GM19238 (cell line): Measurements from ENCODE around the gene SLC10A2.
A peak's percentile ranks its signal among the peaks of the same experiment; 100 is the strongest.

Source experiments
- DNase-seq: peaks from one replicate; pipeline ENCODE4 v3.0.0; 2011; ENCODE audit warnings: low spot score; ENCODE audit not compliant: insufficient read length

The SLC10A2 gene

DNA sequence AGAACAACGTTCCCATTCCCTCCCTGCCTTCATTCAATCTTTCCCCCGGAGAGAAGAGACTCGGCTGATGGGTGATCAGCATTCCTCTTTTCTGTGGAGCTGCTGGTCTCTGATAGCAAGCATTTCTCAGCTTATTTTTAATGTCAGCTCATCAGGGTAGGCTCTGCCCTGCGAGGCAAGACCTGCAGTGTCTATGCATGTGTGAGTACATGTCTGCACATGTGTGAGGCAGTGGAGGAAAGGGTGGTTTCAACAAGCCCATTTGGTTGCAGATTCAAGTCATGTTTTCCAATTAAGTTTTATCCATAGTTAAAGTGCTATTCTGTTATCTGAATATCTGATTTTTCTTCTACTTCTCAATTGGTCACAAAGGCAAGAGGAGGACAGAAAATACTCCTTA lies 19.5 kb downstream of the SLC10A2 start:
- DNase-seq, result no peak

DNA sequence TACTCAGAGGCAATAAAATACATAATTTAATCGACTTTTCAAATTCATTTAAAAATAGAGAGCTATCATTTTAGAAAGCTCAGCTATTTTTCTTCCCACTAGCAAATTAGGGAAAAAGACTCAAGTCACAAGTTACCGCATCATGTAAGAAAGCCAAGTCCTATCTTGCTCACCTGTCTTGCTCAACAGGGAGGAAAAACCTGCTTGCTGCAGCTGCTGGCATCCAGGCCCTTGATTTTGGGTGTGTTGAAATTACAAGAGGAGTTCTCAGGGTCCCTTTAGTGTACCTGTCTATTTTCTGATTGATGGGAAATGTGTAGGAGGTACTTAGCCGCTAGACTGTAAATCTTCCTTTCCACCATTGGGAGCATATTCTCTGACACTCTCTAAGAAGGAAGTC lies 22.2 kb downstream of the SLC10A2 start:
- no peak for DNase-seq

DNA sequence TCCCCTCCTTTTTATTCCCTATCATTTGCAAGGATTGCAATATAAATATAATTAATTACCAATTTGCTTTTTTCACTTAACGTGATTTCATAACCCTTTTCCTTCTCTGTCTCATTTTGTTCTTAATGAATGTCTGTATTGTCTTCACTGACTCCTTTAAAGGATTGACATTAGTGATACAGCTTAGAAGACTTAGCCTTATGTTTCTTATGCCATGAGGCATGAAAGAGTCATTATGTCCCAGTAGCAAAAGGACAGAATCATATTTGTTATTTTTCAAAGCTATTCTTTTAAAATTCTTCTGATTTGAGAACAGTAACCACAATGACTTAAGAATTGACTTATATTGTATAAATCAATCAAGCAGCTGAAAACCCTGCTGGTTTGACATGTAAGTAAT lies 26.2 kb downstream of the SLC10A2 start:
- no peak for DNase-seq

GRCh38 chr13:103039183-103039582 lies 27.0 kb downstream of the SLC10A2 start:
- DNase-seq, result no peak

- no peak for DNase-seq
Observed at GRCh38 chr13:103036268-103036667, 29.9 kb downstream of the SLC10A2 start.

- no peak for DNase-seq
Observed at GRCh38 chr13:103033999-103034398, 32.2 kb downstream of the SLC10A2 start.

- DNase-seq, result peak; percentile 10
Observed at GRCh38 chr13:103031332-103031873, 34.8 kb downstream of the SLC10A2 start.

- no peak for DNase-seq
Observed at GRCh38 chr13:103030776-103031175, 35.4 kb downstream of the SLC10A2 start.

DNA sequence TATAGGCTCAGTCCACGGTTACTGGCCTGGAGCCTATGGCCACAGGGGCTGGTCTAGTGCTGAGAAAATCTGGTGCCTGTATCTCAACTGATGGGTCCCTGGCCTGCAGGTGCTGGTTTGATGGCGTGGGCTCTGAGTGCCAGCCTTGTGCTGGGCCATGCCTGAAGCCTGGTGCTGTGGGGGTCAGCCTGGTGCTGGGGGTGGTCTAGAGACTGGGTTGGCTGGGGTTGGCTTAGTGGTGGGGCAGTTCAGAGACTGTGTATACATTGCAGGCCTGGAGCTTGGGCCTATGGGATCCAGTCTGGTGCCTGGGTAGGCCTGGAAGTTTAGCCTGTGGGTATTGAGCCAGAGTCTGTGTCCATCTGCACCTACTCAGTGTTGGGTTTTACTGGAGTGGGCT lies 36.4 kb downstream of the SLC10A2 start:
- no peak for DNase-seq

DNA sequence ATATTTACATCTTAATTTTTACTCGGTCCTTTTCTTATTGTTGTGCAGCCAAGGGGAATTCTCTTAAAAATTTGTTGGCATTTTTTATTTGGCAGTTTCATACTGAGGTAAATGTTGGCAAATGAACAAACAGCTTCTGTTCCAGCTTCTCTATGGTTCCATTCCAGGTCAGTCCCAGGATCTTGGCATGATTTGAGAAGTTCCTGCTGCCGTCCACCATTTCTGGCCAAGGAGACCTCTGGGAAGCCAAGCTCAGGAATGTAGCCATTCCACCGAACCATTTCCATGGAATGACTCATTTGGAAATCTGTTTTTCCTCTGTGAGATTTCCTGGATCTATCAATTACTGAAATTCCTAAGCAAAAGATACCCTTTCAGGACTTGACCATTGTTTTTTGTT lies 43.9 kb downstream of the SLC10A2 start:
- no peak for DNase-seq

- DNase-seq, result no peak
Observed at GRCh38 chr13:103018556-103018955, 47.7 kb downstream of the SLC10A2 start.

- DNase-seq, result no peak
Observed at GRCh38 chr13:103012646-103013045, 53.6 kb downstream of the SLC10A2 start.

DNA sequence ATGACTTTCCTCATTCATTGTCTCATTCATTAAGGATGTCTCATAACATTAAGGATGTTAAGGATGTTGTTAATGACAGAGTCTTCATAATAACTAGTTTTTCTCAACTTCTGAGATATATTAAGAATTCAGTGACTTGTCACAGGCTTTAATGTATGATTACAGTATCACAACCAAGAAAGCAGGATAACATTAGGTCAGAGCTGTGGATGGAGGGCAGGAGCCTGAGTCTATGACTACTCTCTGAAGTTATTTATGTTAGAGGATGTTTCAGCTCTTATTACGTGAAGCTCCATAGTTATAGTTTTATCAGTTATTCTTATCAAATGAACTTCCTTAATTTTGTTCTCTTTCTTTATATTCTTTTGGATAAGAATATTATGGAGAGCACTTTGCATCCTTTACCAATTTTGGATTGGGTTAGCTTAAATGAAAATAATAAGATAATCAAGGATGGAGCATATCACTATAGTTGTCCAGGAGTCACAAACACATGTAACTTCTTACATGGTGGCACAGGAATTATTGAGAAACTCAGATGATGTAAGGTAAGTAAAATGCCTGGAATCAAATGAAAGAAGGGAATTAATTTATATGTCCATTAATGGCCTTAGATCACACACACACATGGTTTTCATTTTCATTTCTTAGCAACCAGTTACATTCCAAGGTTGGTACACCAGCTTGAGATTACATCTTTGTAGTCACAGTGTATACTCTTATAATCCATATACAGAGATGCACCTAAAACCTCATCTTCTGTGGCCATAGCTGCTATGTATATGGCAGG lies 57.0 kb downstream of the SLC10A2 start:
- no peak for DNase-seq

GRCh38 chr13:103007427-103007762 lies 58.8 kb downstream of the SLC10A2 start:
- no peak for DNase-seq

DNA sequence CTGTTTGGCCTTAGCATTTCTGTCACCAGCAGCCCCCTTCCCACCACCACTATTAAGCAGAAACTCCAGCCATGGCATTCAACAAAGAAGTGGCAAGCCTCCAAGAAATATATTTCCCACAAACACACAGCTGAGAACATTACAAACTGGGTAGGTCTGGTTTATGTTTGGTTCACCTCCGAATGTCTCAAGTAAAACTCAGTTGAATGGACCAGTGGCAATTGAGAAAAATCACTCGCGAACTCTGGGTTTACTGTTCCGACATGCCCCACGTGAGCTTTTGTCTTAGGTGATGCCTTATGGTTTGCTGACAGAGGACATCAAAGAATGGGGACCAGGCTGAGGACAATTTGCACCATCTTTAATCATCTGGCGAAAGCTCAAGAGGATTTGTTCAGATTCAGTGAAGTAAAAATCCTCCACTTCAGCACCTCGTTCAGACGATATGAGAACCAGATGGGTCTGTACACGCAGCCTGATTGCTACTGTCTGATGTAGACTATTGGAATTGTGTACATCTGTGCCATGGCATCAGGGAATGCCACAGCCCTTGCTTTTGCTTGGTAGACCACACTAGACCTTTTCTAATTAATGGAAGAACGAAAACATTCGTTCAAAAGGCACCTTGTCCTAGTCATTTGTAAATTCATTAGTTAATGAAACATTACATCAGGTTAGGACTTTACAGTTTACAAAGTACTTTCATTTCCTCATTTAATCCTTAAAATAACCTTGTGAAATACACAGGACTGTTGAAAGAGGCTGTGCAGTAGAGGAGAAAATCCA lies 59.4 kb downstream of the SLC10A2 start:
- DNase-seq, result no peak

GRCh38 chr13:103004661-103005345 lies 61.4 kb downstream of the SLC10A2 start:
- DNase-seq, result no peak

DNA sequence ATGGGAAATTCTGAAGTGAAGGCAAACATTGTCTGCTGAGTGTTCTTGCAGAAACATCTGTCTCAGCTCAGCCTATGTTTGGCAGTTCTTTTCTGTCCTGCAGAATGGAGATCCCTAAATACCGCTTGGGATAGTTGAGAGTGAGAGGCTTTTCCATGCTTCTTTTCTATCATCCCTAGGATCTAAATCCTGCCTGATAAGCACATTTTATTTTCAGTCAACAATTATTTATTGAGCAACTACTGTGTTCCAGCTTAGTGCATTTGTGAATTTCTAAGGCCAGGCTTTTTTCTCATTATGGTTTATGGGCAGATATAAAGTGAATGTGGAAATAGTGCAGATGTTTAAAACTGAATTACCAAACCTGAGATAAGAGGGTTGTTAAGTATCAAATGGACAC lies 62.6 kb downstream of the SLC10A2 start:
- DNase-seq, result no peak

DNA sequence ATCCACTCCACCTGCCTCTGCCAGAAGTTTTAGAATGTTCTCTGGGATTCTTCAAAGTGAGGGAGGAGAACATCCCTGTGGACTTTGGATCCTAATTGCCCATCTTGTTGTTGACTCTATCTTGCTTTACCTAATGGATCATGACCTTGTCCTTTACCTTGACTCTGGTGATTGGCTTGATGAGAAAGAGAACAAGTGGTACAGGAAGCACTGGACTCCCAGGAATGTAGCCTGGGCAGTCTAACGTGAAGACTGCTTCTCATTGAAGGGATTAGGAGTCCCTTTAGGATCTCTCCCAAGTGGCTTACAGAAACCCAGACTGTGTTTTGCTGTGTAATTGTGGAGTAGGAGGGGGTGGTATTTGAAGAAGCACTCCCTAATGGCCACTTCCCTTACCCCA lies 63.9 kb downstream of the SLC10A2 start:
- no peak for DNase-seq

DNA sequence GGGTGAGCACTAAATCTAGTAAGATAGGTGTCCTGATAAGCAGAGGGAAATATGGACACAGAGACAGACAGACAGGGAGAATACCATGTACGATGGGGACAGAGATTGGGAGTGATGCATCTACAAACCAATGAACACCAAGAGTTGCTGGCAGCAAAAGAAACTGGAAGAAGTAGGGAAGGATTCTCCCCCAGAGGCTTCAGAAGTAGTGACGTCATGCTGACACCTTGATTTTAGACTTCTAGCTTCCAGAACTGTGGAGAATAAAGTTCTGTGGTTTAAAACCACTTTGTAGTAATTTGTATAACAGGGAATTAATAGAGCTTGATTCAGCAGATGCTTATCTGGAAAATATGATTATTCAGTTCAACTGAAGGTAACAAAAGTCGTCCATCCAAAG lies 66.1 kb downstream of the SLC10A2 start:
- DNase-seq, result no peak

DNA sequence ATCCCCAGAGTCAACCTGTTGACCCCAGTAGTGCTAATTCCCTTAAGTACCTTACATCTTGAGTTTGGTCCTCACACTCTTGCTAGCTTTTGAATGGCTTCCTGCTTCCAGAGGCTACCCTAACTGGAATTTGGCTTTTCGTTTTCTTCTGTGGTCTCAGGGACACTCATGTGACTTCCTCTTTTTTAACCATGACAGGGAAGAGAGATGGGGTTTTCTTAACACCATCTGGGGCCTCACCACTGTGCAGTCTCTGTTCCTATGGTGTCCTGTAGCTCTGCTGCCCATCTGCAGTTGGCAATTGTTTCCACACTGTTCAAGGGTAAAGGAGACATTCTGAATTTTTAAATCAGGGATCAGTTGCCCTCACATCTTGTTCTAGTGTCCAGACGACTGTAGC lies 66.7 kb downstream of the SLC10A2 start:
- no peak for DNase-seq
